Type B pancreatic cell (in vitro differentiated cells): ENCODE data around the gene NEXN. TPM values are rescaled to one million over a fixed set of nuclear protein-coding genes. Genes with fewer than 3 reads are reported as not detected.

Source experiments
- DNase-seq: peaks from one replicate; pipeline ENCODE4 v3.0.0; 2021; ENCODE audit warnings: mixed read lengths; ENCODE audit not compliant: unreplicated experiment; ENCODE audit errors: extremely low spot score
- H3K27ac Mint-ChIP-seq: 2 replicates; pipeline ENCODE4 v1.8.0; 2021; ENCODE audit warnings: mild to moderate bottlenecking, mixed read lengths
- H3K27me3 Mint-ChIP-seq: 2 replicates; pipeline ENCODE4 v1.8.0; 2021; ENCODE audit warnings: mixed read lengths
- H3K36me3 Mint-ChIP-seq: 2 replicates; pipeline ENCODE4 v1.8.0; 2021; ENCODE audit warnings: mixed read lengths
- H3K4me1 Mint-ChIP-seq: one replicate; pipeline ENCODE4 v1.8.0; 2021; ENCODE audit warnings: mixed read lengths; ENCODE audit not compliant: unreplicated experiment
- H3K4me3 Mint-ChIP-seq: 2 replicates; pipeline ENCODE4 v1.8.0; 2021; ENCODE audit warnings: mild to moderate bottlenecking, mixed read lengths
- H3K9me3 Mint-ChIP-seq: 2 replicates; pipeline ENCODE4 v1.8.0; 2021; ENCODE audit warnings: mixed read lengths
- total RNA-seq: library from RNA; stranded (reverse); gene quantifications from 2 replicates; pipeline ENCODE4 v1.2.1, GENCODE V29; 2021; ENCODE audit warnings: low replicate concordance
- TF ChIP-seq, protein P1 (sequence below): fragments of 200-600 bp; sonication (generic); conservative IDR thresholded peaks from 2 replicates; pipeline ENCODE4 v1.5.0; 2021; ENCODE audit warnings: antibody characterized with exemption, mild to moderate bottlenecking

The NEXN gene
- total RNA-seq, 1 donor from 2014 or later = 2.8 TPM

DNA sequence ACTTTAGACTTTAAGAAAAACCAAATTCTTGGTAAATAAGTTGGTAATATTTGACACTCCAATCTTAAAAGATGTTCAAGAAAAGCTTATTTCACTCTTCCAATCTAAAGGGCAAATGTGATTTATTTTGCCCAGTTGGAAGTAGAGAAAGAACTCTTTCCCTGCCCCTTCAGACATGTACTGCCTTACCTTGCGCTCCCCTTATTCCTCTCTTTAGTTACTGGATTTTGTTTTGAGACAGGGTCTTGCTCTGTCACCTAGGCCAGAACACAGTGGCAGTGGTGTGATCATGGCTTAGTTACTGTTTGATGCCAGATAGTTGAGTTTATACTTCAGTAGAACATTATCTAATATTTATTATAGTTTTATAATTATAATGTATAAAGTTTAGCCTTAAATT is 62.9 kb downstream of the NEXN start:
- no peak for DNase-seq
- H3K36me3 Mint-ChIP-seq = peaks cover 27% of the 10 kb centered on the region
- H3K9me3 Mint-ChIP-seq = no peaks in the 10 kb centered on the region
- H3K4me1 Mint-ChIP-seq = no peaks in the 10 kb centered on the region
- H3K27ac Mint-ChIP-seq = no peak overlapping the region
- H3K4me3 Mint-ChIP-seq = no peak overlapping the region
- no peaks in the 10 kb centered on the region for H3K27me3 Mint-ChIP-seq
- TF ChIP-seq, protein P1, sequence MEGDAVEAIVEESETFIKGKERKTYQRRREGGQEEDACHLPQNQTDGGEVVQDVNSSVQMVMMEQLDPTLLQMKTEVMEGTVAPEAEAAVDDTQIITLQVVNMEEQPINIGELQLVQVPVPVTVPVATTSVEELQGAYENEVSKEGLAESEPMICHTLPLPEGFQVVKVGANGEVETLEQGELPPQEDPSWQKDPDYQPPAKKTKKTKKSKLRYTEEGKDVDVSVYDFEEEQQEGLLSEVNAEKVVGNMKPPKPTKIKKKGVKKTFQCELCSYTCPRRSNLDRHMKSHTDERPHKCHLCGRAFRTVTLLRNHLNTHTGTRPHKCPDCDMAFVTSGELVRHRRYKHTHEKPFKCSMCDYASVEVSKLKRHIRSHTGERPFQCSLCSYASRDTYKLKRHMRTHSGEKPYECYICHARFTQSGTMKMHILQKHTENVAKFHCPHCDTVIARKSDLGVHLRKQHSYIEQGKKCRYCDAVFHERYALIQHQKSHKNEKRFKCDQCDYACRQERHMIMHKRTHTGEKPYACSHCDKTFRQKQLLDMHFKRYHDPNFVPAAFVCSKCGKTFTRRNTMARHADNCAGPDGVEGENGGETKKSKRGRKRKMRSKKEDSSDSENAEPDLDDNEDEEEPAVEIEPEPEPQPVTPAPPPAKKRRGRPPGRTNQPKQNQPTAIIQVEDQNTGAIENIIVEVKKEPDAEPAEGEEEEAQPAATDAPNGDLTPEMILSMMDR = no peak

DNA sequence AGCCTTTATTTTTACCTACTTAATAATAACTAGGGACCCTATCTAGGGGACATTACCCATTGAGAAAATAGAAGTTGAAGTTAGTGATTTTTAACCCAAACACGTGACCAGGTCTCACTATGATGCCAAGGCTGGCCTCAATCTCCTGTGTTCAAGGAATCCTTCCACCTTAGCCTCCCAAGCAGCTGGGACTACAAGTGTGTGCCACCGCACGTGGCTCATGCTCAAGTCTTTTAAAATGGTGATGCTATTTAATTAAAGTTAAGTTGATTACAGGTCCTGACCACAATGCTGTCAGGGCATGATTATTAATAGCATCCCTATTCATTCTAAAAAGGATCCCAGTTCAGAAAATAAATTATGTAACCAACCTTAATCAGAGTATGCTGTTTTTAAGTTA is 65.5 kb downstream of the NEXN start:
- TF ChIP-seq, protein P1 = no peak
- no peaks in the 10 kb centered on the region for H3K27me3 Mint-ChIP-seq
- H3K4me3 Mint-ChIP-seq = no peak overlapping the region
- peaks cover 29% of the 10 kb centered on the region for H3K36me3 Mint-ChIP-seq
- no peaks in the 10 kb centered on the region for H3K9me3 Mint-ChIP-seq
- H3K27ac Mint-ChIP-seq = no peak overlapping the region
- no peaks in the 10 kb centered on the region for H3K4me1 Mint-ChIP-seq
- DNase-seq = no peak

DNA sequence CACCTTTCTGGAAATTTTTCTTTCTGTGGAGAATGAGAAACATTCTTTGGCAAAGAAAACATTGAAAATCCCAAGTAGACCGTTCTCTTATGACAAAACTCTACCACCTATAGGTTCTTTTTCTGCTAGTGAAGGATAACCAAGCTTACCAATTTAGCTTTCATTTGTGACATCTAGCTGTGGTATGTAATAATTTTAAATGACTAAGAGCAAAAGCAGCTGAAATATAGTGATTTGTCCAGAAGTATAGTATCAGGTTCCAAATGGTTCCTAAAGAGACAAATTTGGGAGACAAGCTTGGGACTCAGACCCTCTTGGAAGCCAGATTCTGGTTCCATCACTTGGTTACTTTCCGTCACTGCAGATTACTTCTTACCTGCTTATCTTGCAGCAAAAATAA is 66.1 kb downstream of the NEXN start:
- H3K36me3 Mint-ChIP-seq = peaks cover 32% of the 10 kb centered on the region
- no peak overlapping the region for H3K27ac Mint-ChIP-seq
- H3K9me3 Mint-ChIP-seq = no peaks in the 10 kb centered on the region
- TF ChIP-seq, protein P1 = no peak
- H3K4me1 Mint-ChIP-seq = no peaks in the 10 kb centered on the region
- H3K27me3 Mint-ChIP-seq = no peaks in the 10 kb centered on the region
- no peak for DNase-seq
- no peak overlapping the region for H3K4me3 Mint-ChIP-seq

DNA sequence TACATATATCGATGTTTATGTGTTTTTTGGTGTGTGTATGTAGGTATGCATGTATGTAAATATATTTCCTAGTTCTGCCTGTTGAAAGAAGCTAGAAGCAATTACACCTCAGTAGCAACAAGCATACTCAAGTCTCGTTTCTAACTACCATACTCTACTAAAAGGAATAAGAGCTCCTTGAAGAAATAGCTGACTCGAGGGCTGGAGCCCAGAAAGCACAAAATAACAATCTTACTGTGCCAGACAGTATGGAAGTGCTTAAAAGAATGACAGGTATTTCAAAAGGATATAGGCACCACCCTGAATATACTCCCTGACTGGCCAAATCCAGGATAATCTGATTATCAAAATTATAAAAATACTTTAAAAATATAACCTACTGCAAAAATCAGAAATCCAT is 67.3 kb downstream of the NEXN start:
- H3K4me3 Mint-ChIP-seq = no peak overlapping the region
- H3K9me3 Mint-ChIP-seq = no peaks in the 10 kb centered on the region
- TF ChIP-seq, protein P1 = no peak
- H3K36me3 Mint-ChIP-seq = peaks cover 43% of the 10 kb centered on the region
- H3K4me1 Mint-ChIP-seq = no peaks in the 10 kb centered on the region
- DNase-seq = no peak
- no peak overlapping the region for H3K27ac Mint-ChIP-seq
- no peaks in the 10 kb centered on the region for H3K27me3 Mint-ChIP-seq

DNA sequence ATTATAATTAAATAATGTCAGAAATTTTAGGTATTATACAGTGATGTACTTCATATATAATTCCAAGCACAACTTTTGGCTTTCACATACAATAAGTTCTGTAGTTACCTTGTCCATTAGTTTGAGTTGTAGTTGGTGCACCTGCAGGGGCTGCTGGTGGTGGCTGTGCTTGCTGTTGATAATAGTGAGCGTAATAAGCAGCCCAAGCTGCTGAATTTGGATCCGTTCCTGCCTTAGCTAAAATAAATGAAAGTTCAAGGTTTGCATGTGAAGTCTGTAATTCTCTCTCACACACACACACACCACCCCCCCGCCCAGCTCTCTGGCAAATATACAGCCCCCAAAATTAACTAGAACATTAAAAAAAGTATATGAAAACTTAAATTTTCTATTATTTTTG is 68.0 kb downstream of the NEXN start:
- no peaks in the 10 kb centered on the region for H3K4me1 Mint-ChIP-seq
- H3K27ac Mint-ChIP-seq = no peak overlapping the region
- TF ChIP-seq, protein P1 = no peak
- H3K36me3 Mint-ChIP-seq = peaks cover 47% of the 10 kb centered on the region
- no peaks in the 10 kb centered on the region for H3K27me3 Mint-ChIP-seq
- no peak overlapping the region for H3K4me3 Mint-ChIP-seq
- H3K9me3 Mint-ChIP-seq = no peaks in the 10 kb centered on the region
- no peak for DNase-seq

DNA sequence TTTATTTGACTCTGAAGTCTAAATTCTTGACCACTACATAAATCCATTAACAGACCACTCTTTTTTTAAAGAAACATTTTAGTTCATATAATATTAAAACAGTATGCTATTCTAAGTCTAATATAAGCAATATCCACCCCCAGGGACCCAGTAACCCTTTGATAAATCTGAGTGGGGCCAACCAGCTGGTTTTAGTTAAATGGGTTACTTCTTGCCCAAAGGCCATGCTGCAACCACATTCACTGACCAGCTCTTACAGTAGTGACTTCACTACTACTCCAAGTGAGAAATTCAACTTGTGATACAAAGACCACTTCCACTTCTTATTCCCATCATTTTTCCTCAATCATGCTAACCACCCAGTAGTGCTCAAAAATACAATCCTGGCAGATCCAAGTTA is 70.0 kb downstream of the NEXN start:
- Mint-ChIP-seq H3K27me3 (no peaks in the 10 kb centered on the region), H3K36me3 (peaks cover 58% of the 10 kb centered on the region), H3K9me3 (no peaks in the 10 kb centered on the region), H3K4me3 (no peak overlapping the region), H3K27ac (no peak overlapping the region), H3K4me1 (no peaks in the 10 kb centered on the region)
- TF ChIP-seq, protein P1 = no peak
- no peak for DNase-seq
